ENCODE data around the gene IQCH. TPM values are rescaled to one million over a fixed set of nuclear protein-coding genes. Genes with fewer than 3 reads are reported as not detected.

The IQCH gene
- polyA plus RNA-seq, 1 donor (not counting 4 experiments of a cell fraction or from before 2014, with no cell fraction given) = 2.6 TPM

- H3K4me3 ChIP-seq (ENCODE audit: control insufficient read depth in 2 of 3, extremely low read depth in 1 of 3, insufficient read depth in 2 of 3, low read depth in 1 of 3, low read length in 3 of 3) = no peak overlapping the region
- H3K9ac ChIP-seq (ENCODE audit: control insufficient read depth, extremely low read depth, insufficient read depth, low read length) = no peak overlapping the region
- no peaks in the 10 kb centered on the region for H4K20me1 ChIP-seq (ENCODE audit: control insufficient read depth, extremely low read depth, insufficient read depth, low read length)
- no peaks in the 10 kb centered on the region for H3K4me1 ChIP-seq (ENCODE audit: control insufficient read depth, extremely low read depth, insufficient read depth, low read length)
- H3K27me3 ChIP-seq (ENCODE audit: control insufficient read depth, extremely low read depth, insufficient read depth, low read length) = no peaks in the 10 kb centered on the region
- dilution Hi-C loops (cut with MboI; ENCODE audit: extremely low pct_ligation_motif_present, low sequenced_read_pairs) = no loop called here
- H3K27ac ChIP-seq (ENCODE audit: control insufficient read depth, insufficient read depth, low read length) = no peak overlapping the region
- H3K9me3 ChIP-seq (ENCODE audit: control insufficient read depth, low read depth, low read length) = no peaks in the 10 kb centered on the region
- no peak overlapping the region for H2AFZ ChIP-seq (ENCODE audit: control insufficient read depth, low read length)
- no peaks in the 10 kb centered on the region for H3K9me1 ChIP-seq (ENCODE audit: control insufficient read depth, extremely low read depth, insufficient read depth, low read length)
- DNase-seq (ENCODE audit: low read depth, low spot score) = no peak
- no peaks in the 10 kb centered on the region for H3K36me3 ChIP-seq (ENCODE audit: control insufficient read depth in 2 of 2, extremely low read depth in 1 of 2, insufficient read depth in 2 of 2, low read length in 2 of 2)
- no peak for FAIRE-seq
- H3K79me2 ChIP-seq (ENCODE audit: control insufficient read depth, insufficient read depth, low read length) = no peaks in the 10 kb centered on the region
- TF ChIP-seq CTCF (optimal IDR thresholded peaks at IDR 0.05 in 1 of 3, IDR thresholded peaks at IDR 0.05 in 1 of 3, conservative IDR thresholded peaks at IDR 0.05 in 1 of 3; ENCODE audit: extremely low read depth in 1 of 3, insufficient read depth in 2 of 3, low read length in 3 of 3) = no peak
- TF ChIP-seq EZH2 (IDR thresholded peaks at IDR 0.05; ENCODE audit: low read length) = no peak
- no peak overlapping the region for H3K4me2 ChIP-seq (ENCODE audit: control insufficient read depth, extremely low read depth, insufficient read depth, low read depth, low read length)
These were observed 19.6 kb downstream of the IQCH start for GRCh38 chr15:67274236-67274635.

- TF ChIP-seq CTCF (optimal IDR thresholded peaks at IDR 0.05 in 1 of 3, IDR thresholded peaks at IDR 0.05 in 1 of 3, conservative IDR thresholded peaks at IDR 0.05 in 1 of 3; ENCODE audit: extremely low read depth in 1 of 3, insufficient read depth in 2 of 3, low read length in 3 of 3) = no peak
- TF ChIP-seq EZH2 (IDR thresholded peaks at IDR 0.05; ENCODE audit: low read length) = no peak
- no peaks in the 10 kb centered on the region for H3K79me2 ChIP-seq (ENCODE audit: control insufficient read depth, insufficient read depth, low read length)
- no peaks in the 10 kb centered on the region for H3K9me3 ChIP-seq (ENCODE audit: control insufficient read depth, low read depth, low read length)
- H4K20me1 ChIP-seq (ENCODE audit: control insufficient read depth, extremely low read depth, insufficient read depth, low read length) = no peaks in the 10 kb centered on the region
- no peak for FAIRE-seq
- no peaks in the 10 kb centered on the region for H3K4me1 ChIP-seq (ENCODE audit: control insufficient read depth, extremely low read depth, insufficient read depth, low read length)
- H3K4me2 ChIP-seq (ENCODE audit: control insufficient read depth, extremely low read depth, insufficient read depth, low read depth, low read length) = no peak overlapping the region
- no peak overlapping the region for H3K27ac ChIP-seq (ENCODE audit: control insufficient read depth, insufficient read depth, low read length)
- no peaks in the 10 kb centered on the region for H3K36me3 ChIP-seq (ENCODE audit: control insufficient read depth in 2 of 2, extremely low read depth in 1 of 2, insufficient read depth in 2 of 2, low read length in 2 of 2)
- H2AFZ ChIP-seq (ENCODE audit: control insufficient read depth, low read length) = no peak overlapping the region
- H3K27me3 ChIP-seq (ENCODE audit: control insufficient read depth, extremely low read depth, insufficient read depth, low read length) = no peaks in the 10 kb centered on the region
- H3K4me3 ChIP-seq (ENCODE audit: control insufficient read depth in 2 of 3, extremely low read depth in 1 of 3, insufficient read depth in 2 of 3, low read depth in 1 of 3, low read length in 3 of 3) = no peak overlapping the region
- dilution Hi-C loops (cut with MboI; ENCODE audit: extremely low pct_ligation_motif_present, low sequenced_read_pairs) = no loop called here
- H3K9me1 ChIP-seq (ENCODE audit: control insufficient read depth, extremely low read depth, insufficient read depth, low read length) = no peaks in the 10 kb centered on the region
- H3K9ac ChIP-seq (ENCODE audit: control insufficient read depth, extremely low read depth, insufficient read depth, low read length) = no peak overlapping the region
- DNase-seq (ENCODE audit: low read depth, low spot score) = no peak
These were observed 22.1 kb downstream of the IQCH start for GRCh38 chr15:67276666-67277065.
